ENCODE data around the gene LMBRD2. TPM values are rescaled to one million over a fixed set of nuclear protein-coding genes. Genes with fewer than 3 reads are reported as not detected.

The LMBRD2 gene
- total RNA-seq, 1 donor from 2014 or later = 6.9 TPM

GRCh38 chr5:36147681-36148080 lies 4.0 kb downstream of the LMBRD2 start:
- TF ChIP-seq CTCF (IDR thresholded peaks at IDR 0.05; ENCODE audit: unreplicated experiment) = no peak

GRCh38 chr5:36146390-36146789 lies 5.3 kb downstream of the LMBRD2 start:
- Mint-ChIP-seq H3K36me3 (ENCODE audit: insufficient read depth) (no peaks in the 10 kb centered on the region), H3K27ac (no peak overlapping the region), H3K4me3 (ENCODE audit: low read depth) (no peak overlapping the region), H3K9me3 (ENCODE audit: low read depth) (no peaks in the 10 kb centered on the region), H3K27me3 (no peaks in the 10 kb centered on the region), H3K4me1 (ENCODE audit: low read depth) (peaks cover 24% of the 10 kb centered on the region)
- TF ChIP-seq CTCF (IDR thresholded peaks at IDR 0.05; ENCODE audit: unreplicated experiment) = no peak
- DNase-seq (ENCODE audit: low spot score, unreplicated experiment) = no peak

More at GRCh38 chr5:36147681-36148080, 4.0 kb downstream of the LMBRD2 start:
- Mint-ChIP-seq H3K9me3 (ENCODE audit: low read depth) (no peaks in the 10 kb centered on the region), H3K27ac (no peak overlapping the region), H3K4me3 (ENCODE audit: low read depth) (no peak overlapping the region), H3K4me1 (ENCODE audit: low read depth) (peaks cover 30% of the 10 kb centered on the region), H3K36me3 (ENCODE audit: insufficient read depth) (no peaks in the 10 kb centered on the region), H3K27me3 (no peaks in the 10 kb centered on the region)
- DNase-seq (ENCODE audit: low spot score, unreplicated experiment) = no peak

GRCh38 chr5:36145311-36145710 lies 6.4 kb downstream of the LMBRD2 start:
- no peak for TF ChIP-seq CTCF (IDR thresholded peaks at IDR 0.05; ENCODE audit: unreplicated experiment)
- H3K4me3 Mint-ChIP-seq (ENCODE audit: low read depth) = no peak overlapping the region
- H3K9me3 Mint-ChIP-seq (ENCODE audit: low read depth) = no peaks in the 10 kb centered on the region

GRCh38 chr5:36138900-36139683 lies 12.6 kb downstream of the LMBRD2 start:
- Mint-ChIP-seq H3K9me3 (ENCODE audit: low read depth) (no peaks in the 10 kb centered on the region), H3K4me1 (ENCODE audit: low read depth) (no peaks in the 10 kb centered on the region), H3K36me3 (ENCODE audit: insufficient read depth) (peaks cover 2% of the 10 kb centered on the region), H3K27me3 (no peaks in the 10 kb centered on the region), H3K4me3 (ENCODE audit: low read depth) (no peak overlapping the region), H3K27ac (no peak overlapping the region)
- DNase-seq (ENCODE audit: low spot score, unreplicated experiment) = no peak
- TF ChIP-seq CTCF (IDR thresholded peaks at IDR 0.05; ENCODE audit: unreplicated experiment) = no peak

More at GRCh38 chr5:36145311-36145710, 6.4 kb downstream of the LMBRD2 start:
- no peak for DNase-seq (ENCODE audit: low spot score, unreplicated experiment)
- peaks cover 16% of the 10 kb centered on the region for H3K4me1 Mint-ChIP-seq (ENCODE audit: low read depth)
- H3K27me3 Mint-ChIP-seq = no peaks in the 10 kb centered on the region
- H3K36me3 Mint-ChIP-seq (ENCODE audit: insufficient read depth) = peaks cover 2% of the 10 kb centered on the region
- H3K27ac Mint-ChIP-seq = no peak overlapping the region

GRCh38 chr5:36136581-36136980 lies 15.1 kb downstream of the LMBRD2 start:
- H3K9me3 Mint-ChIP-seq (ENCODE audit: low read depth) = peaks cover 4% of the 10 kb centered on the region
- H3K27me3 Mint-ChIP-seq = no peaks in the 10 kb centered on the region
- DNase-seq (ENCODE audit: low spot score, unreplicated experiment) = no peak
- no peak overlapping the region for H3K27ac Mint-ChIP-seq
- H3K36me3 Mint-ChIP-seq (ENCODE audit: insufficient read depth) = peaks cover 8% of the 10 kb centered on the region
- no peaks in the 10 kb centered on the region for H3K4me1 Mint-ChIP-seq (ENCODE audit: low read depth)
- H3K4me3 Mint-ChIP-seq (ENCODE audit: low read depth) = no peak overlapping the region
- TF ChIP-seq CTCF (IDR thresholded peaks at IDR 0.05; ENCODE audit: unreplicated experiment) = no peak

Data from progenitor cell of endocrine pancreas (in vitro differentiated cells).